ENCODE data around the gene SYAP1. TPM values are rescaled to one million over a fixed set of nuclear protein-coding genes. Genes with fewer than 3 reads are reported as not detected.
"Not testable (repeated sequence)": the region's sequence is repeated elsewhere in the genome, so short reads cannot be mapped to it uniquely, and the experiment has no call there.

The SYAP1 gene
- total and polyA plus RNA-seq, 9 of the 15 experiments (the other 6 are each of a cell fraction or from before 2014, with no cell fraction given) = 5.7 to 35.3 (median 27.6) TPM

GRCh38 chrX:16725072-16725471 lies 5.7 kb downstream of the SYAP1 start:
- intact Hi-C loops (cut with micrococcal nuclease) (no loop called here), in situ Hi-C loops (cut with MboI) (no loop called here)
- no peaks in the 10 kb centered on the region; the same call in 1 of the 2 replicates for H4K20me1 ChIP-seq (replicated peaks; ENCODE audit: control insufficient read depth, insufficient read depth, low read length)
- H3K4me1 ChIP-seq (replicated peaks in 1 of 2; ENCODE audit: control insufficient read depth in 2 of 2, insufficient read depth in 2 of 2, low read length in 2 of 2) = peaks cover 7 to 11% of the 10 kb centered on the region in 2 experiments; a peak in 3 of 5 replicates
- H3K79me2 ChIP-seq (ENCODE audit: control insufficient read depth, insufficient read depth, low read length) = peaks cover 78% of the 10 kb centered on the region
- H3K27me3 ChIP-seq (ENCODE audit: control insufficient read depth in 2 of 2, insufficient read depth in 2 of 2, low read length in 2 of 2) = no peaks in the 10 kb centered on the region
- H3K4me3 ChIP-seq = no peak overlapping the region
- no peak overlapping the region for H2AFZ ChIP-seq (ENCODE audit: low read depth, low read length)
- 0 out of 2 replicates have a peak, but pooled peaks cover 3% of the 10 kb centered on the region for H3K9me3 ChIP-seq (replicated peaks; ENCODE audit: control insufficient read depth, insufficient read depth, low read depth, low read length)
- no peak overlapping the region for H3K27ac ChIP-seq (ENCODE audit: extremely low read depth, low read depth, low read length)
- no peaks in the 10 kb centered on the region for H3K9me1 ChIP-seq (ENCODE audit: control insufficient read depth, insufficient read depth, low read length)
- TF ChIP-seq ZBTB33 (CRISPR knock-in tag; IDR thresholded peaks at IDR 0.05) (peak; percentile 70; the same call in 1 of the 2 replicates), NR2C2 (CRISPR knock-in tag; IDR thresholded peaks at IDR 0.05) (no peak), NR2C2 (tag; IDR thresholded peaks at IDR 0.05) (no peak), ZNF121 (CRISPR knock-in tag; conservative IDR thresholded peaks at IDR 0.05) (0 out of 2 replicates have a peak, but pooled peaks have one; percentile 27), GTF2A2 (tag; IDR thresholded peaks at IDR 0.05) (no peak), ZNF583 (CRISPR knock-in tag; IDR thresholded peaks at IDR 0.05) (no peak), ZNF175 (CRISPR knock-in tag; IDR thresholded peaks at IDR 0.05; ENCODE audit: low read depth) (no peak), NFXL1 (CRISPR knock-in tag; IDR thresholded peaks at IDR 0.05) (no peak)
- no peak for DNase-seq (ENCODE audit: extremely low read depth in 1 of 4, low spot score in 3 of 4)
- FAIRE-seq = no peak
- BruUV-seq (replicated peaks) = no TSS peak
- WGBS (ENCODE audit: insufficient coverage, low coverage, missing lambda C conversion rate) = 91% methylated on average over 7 of the region's 7 CpGs
- no peak for ATAC-seq
- POLR2A ChIA-PET = interaction anchor here (2.4 kb wide), 1 partner anchor 46 kb away, joined by 11 read pairs; no protein-coding TSS in a partner anchor
- H3K36me3 ChIP-seq (ENCODE audit: control insufficient read depth, insufficient read depth, low read length) = peaks cover 20% of the 10 kb centered on the region; the same call in 2 of the 3 replicates
- CTCF ChIA-PET (ENCODE audit: low intra/inter-chr PET ratio) = no interaction called here
- H3K9ac ChIP-seq (ENCODE audit: insufficient read depth in 1 of 2, low read depth in 2 of 2, low read length in 2 of 2) = no peak overlapping the region
- H3K4me2 ChIP-seq (ENCODE audit: insufficient read depth, low read length) = no peak overlapping the region

GRCh38 chrX:16726347-16726988 lies 7.1 kb downstream of the SYAP1 start:
- BruUV-seq (replicated peaks); H3K9ac ChIP-seq (ENCODE audit: insufficient read depth in 1 of 2, low read depth in 2 of 2, low read length in 2 of 2); H3K4me3 ChIP-seq; H3K9me1 ChIP-seq (ENCODE audit: control insufficient read depth, insufficient read depth, low read length); H2AFZ ChIP-seq (ENCODE audit: low read depth, low read length); H3K9me3 ChIP-seq (replicated peaks; ENCODE audit: control insufficient read depth, insufficient read depth, low read depth, low read length); FAIRE-seq; DNase-seq (ENCODE audit: extremely low read depth in 1 of 4, low spot score in 3 of 4); H3K27me3 ChIP-seq (ENCODE audit: control insufficient read depth in 2 of 2, insufficient read depth in 2 of 2, low read length in 2 of 2); intact Hi-C loops (cut with micrococcal nuclease); H3K27ac ChIP-seq (ENCODE audit: extremely low read depth, low read depth, low read length); H4K20me1 ChIP-seq (replicated peaks; ENCODE audit: control insufficient read depth, insufficient read depth, low read length); POLR2A ChIA-PET; CTCF ChIA-PET (ENCODE audit: low intra/inter-chr PET ratio); in situ Hi-C loops (cut with MboI); ATAC-seq; H3K4me2 ChIP-seq (ENCODE audit: insufficient read depth, low read length): not testable (repeated sequence)
- Histone ChIP-seq H3K4me1 (replicated peaks in 1 of 2; ENCODE audit: control insufficient read depth in 2 of 2, insufficient read depth in 2 of 2, low read length in 2 of 2) (peaks cover 2 to 11% of the 10 kb centered on the region in 2 experiments; a peak in 3 of 5 replicates), H3K36me3 (ENCODE audit: control insufficient read depth, insufficient read depth, low read length) (peaks cover 20% of the 10 kb centered on the region; the same call in 1 of the 3 replicates), H3K79me2 (ENCODE audit: control insufficient read depth, insufficient read depth, low read length) (peaks cover 73% of the 10 kb centered on the region)
- 74% methylated on average over 5 of the region's 5 CpGs for WGBS (ENCODE audit: insufficient coverage, low coverage, missing lambda C conversion rate)

Measured in K562 (cell line).